Measurements from ENCODE around the gene GDF7.

The GDF7 gene

DNA sequence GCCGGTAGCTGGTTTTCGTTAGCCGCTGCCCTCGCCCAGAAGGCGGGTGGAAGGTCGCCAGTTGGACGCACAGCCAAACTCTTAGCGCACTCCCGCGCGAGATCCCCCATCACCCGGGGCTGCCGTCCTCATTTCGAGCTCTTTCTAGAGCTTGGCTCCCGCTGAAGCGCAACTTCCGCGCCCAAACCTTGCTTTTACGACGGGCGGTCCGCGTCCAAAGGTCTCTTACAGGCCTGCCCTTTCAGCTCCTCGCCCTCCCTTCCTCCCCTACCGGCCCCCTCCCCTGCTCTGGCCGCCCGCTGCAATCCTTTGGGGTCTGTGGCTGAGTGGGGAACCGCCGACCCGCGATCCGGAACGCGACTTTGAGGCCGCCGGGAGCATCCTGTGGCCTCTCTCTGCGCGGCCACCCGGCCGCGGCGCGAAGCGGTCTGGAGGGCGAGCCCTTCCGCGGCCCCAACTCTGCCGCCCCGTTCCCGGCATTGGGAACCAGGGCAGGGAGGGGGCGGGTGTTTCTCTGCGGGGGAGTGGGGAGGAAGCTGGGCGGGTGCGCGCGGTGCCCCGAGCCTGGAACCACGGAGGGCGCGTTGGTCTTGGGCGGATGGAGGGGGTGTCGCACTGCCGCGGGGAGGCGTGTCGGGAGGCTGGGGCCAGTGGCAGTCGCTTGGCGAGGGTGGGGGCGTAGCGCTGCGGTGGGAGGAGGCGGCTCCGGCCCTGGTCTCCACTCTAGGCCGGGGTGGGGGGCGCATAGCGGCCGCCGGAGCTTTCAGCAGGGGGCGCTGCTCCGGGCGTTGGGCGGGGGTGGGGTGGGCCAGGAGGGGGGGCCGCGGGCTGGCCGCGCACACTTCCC lies at the start of gene GDF7:
Gene GDF7 (plus strand): TSS at position 841 of the 847 bp plus-strand sequence. CDS start 96 bp downstream, outside the sequence.
- ATAC-seq (ENCODE audit: low read depth) (no peak), DNase-seq (ENCODE audit: low spot score) (no peak)
- no peaks in the 10 kb centered on the region for H3K4me1 ChIP-seq (ENCODE audit: insufficient read depth, poor library complexity, severe bottlenecking)
- no peaks in the 10 kb centered on the region for H3K36me3 ChIP-seq (ENCODE audit: low read depth)
- peak within 1 kb of the TSS; percentile 8 for H3K4me3 ChIP-seq (ENCODE audit: severe bottlenecking)
- TF ChIP-seq, protein P1, sequence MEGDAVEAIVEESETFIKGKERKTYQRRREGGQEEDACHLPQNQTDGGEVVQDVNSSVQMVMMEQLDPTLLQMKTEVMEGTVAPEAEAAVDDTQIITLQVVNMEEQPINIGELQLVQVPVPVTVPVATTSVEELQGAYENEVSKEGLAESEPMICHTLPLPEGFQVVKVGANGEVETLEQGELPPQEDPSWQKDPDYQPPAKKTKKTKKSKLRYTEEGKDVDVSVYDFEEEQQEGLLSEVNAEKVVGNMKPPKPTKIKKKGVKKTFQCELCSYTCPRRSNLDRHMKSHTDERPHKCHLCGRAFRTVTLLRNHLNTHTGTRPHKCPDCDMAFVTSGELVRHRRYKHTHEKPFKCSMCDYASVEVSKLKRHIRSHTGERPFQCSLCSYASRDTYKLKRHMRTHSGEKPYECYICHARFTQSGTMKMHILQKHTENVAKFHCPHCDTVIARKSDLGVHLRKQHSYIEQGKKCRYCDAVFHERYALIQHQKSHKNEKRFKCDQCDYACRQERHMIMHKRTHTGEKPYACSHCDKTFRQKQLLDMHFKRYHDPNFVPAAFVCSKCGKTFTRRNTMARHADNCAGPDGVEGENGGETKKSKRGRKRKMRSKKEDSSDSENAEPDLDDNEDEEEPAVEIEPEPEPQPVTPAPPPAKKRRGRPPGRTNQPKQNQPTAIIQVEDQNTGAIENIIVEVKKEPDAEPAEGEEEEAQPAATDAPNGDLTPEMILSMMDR (IDR thresholded peaks at IDR 0.05; ENCODE audit: poor library complexity, severe bottlenecking): no peak
- no peaks in the 10 kb centered on the region for H3K9me3 ChIP-seq (ENCODE audit: severe bottlenecking)
- H3K27ac ChIP-seq (ENCODE audit: poor library complexity, severe bottlenecking): no peak within 1 kb of the TSS
- H3K27me3 ChIP-seq (ENCODE audit: insufficient read depth, poor library complexity, severe bottlenecking): peaks cover 92% of the 10 kb centered on the region

- ATAC-seq (ENCODE audit: low read depth): peak; percentile 91
- Histone ChIP-seq H3K9me3 (ENCODE audit: severe bottlenecking) (no peaks in the 10 kb centered on the region), H3K36me3 (ENCODE audit: low read depth) (no peaks in the 10 kb centered on the region), H3K27ac (ENCODE audit: poor library complexity, severe bottlenecking) (peak overlapping the region; percentile 63), H3K4me1 (ENCODE audit: insufficient read depth, poor library complexity, severe bottlenecking) (peaks cover 22% of the 10 kb centered on the region), H3K4me3 (ENCODE audit: severe bottlenecking) (no peak overlapping the region), H3K27me3 (ENCODE audit: insufficient read depth, poor library complexity, severe bottlenecking) (no peaks in the 10 kb centered on the region)
- TF ChIP-seq, protein P1 (IDR thresholded peaks at IDR 0.05; ENCODE audit: poor library complexity, severe bottlenecking): peak; percentile 30
- peak; percentile 89 for DNase-seq (ENCODE audit: low spot score)
Observed at GRCh38 chr2:20617892-20618467, 49.0 kb upstream of the GDF7 start.

- DNase-seq (ENCODE audit: low spot score) (peak; percentile 45), ATAC-seq (ENCODE audit: low read depth) (0 out of 3 replicates have a peak, but pooled peaks have one; percentile 1)
- Histone ChIP-seq H3K27me3 (ENCODE audit: insufficient read depth, poor library complexity, severe bottlenecking) (no peaks in the 10 kb centered on the region), H3K4me1 (ENCODE audit: insufficient read depth, poor library complexity, severe bottlenecking) (peaks cover 22% of the 10 kb centered on the region), H3K9me3 (ENCODE audit: severe bottlenecking) (no peaks in the 10 kb centered on the region), H3K27ac (ENCODE audit: poor library complexity, severe bottlenecking) (peak overlapping the region; percentile 63), H3K36me3 (ENCODE audit: low read depth) (no peaks in the 10 kb centered on the region), H3K4me3 (ENCODE audit: severe bottlenecking) (no peak overlapping the region)
- TF ChIP-seq, protein P1 (IDR thresholded peaks at IDR 0.05; ENCODE audit: poor library complexity, severe bottlenecking): no peak
Observed at GRCh38 chr2:20618468-20618885, 48.5 kb upstream of the GDF7 start.

DNA sequence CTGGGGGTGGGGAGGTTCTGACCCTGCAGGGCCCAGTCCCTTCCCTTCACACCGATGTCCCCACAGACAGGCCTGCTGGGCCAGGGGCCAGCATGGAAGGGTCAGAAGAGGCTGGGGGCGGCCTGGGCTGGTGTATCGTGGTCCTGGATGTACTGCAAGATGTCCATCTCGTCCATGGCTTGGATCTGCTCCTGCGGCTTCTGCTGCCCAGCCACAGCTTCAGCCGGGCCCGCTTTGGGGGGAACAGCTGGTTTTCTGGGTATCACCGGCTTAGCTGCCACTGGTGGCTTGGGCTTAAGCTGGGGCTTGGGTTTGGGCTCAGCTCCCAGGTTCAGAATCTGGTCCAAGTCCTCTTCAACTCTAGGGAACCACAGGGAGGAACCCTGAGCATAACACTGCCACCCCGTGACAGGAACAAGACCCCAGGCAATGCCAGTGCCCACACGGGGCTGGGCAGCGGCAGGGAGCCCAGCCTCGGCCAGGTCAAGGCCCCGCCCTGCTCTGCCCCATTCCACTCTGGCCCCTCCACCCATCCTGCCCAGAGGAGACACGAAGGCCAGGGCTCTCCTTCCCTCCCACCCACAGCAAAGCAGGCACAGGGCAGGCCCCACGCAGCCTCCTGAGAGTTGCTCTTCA lies 47.9 kb upstream of the GDF7 start:
- peak overlapping the region; percentile 63 for H3K27ac ChIP-seq (ENCODE audit: poor library complexity, severe bottlenecking)
- H3K4me3 ChIP-seq (ENCODE audit: severe bottlenecking): no peak overlapping the region
- no peak for ATAC-seq (ENCODE audit: low read depth)
- H3K4me1 ChIP-seq (ENCODE audit: insufficient read depth, poor library complexity, severe bottlenecking): peaks cover 20% of the 10 kb centered on the region
- H3K9me3 ChIP-seq (ENCODE audit: severe bottlenecking): no peaks in the 10 kb centered on the region
- peak; percentile 44 for DNase-seq (ENCODE audit: low spot score)
- no peaks in the 10 kb centered on the region for H3K36me3 ChIP-seq (ENCODE audit: low read depth)
- TF ChIP-seq, protein P1 (IDR thresholded peaks at IDR 0.05; ENCODE audit: poor library complexity, severe bottlenecking): no peak
- no peaks in the 10 kb centered on the region for H3K27me3 ChIP-seq (ENCODE audit: insufficient read depth, poor library complexity, severe bottlenecking)

Data from RWPE2 (cell line).